ENCODE data around the gene ASPN.
A peak's percentile ranks its signal among the peaks of the same experiment; 100 is the strongest.

ASPN gene

GRCh38 chr9:92446536-92446935, 35.8 kb downstream of the ASPN start:
- H3K4me3 ChIP-seq (ENCODE audit: low read depth, low read length), result no peak overlapping the region
- TF ChIP-seq, protein P1, sequence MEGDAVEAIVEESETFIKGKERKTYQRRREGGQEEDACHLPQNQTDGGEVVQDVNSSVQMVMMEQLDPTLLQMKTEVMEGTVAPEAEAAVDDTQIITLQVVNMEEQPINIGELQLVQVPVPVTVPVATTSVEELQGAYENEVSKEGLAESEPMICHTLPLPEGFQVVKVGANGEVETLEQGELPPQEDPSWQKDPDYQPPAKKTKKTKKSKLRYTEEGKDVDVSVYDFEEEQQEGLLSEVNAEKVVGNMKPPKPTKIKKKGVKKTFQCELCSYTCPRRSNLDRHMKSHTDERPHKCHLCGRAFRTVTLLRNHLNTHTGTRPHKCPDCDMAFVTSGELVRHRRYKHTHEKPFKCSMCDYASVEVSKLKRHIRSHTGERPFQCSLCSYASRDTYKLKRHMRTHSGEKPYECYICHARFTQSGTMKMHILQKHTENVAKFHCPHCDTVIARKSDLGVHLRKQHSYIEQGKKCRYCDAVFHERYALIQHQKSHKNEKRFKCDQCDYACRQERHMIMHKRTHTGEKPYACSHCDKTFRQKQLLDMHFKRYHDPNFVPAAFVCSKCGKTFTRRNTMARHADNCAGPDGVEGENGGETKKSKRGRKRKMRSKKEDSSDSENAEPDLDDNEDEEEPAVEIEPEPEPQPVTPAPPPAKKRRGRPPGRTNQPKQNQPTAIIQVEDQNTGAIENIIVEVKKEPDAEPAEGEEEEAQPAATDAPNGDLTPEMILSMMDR (IDR thresholded peaks at IDR 0.05; ENCODE audit: low read depth, low read length), result no peak
- no peak for DNase-seq
- no peaks in the 10 kb centered on the region for H3K36me3 ChIP-seq
- no peak overlapping the region for H3K27ac ChIP-seq
- no peaks in the 10 kb centered on the region for H3K9me3 ChIP-seq (ENCODE audit: severe bottlenecking)
- H3K27me3 ChIP-seq (ENCODE audit: insufficient read depth, low read depth, severe bottlenecking), result no peaks in the 10 kb centered on the region

GRCh38 chr9:92444841-92445240, 37.5 kb downstream of the ASPN start:
- TF ChIP-seq, protein P1 (IDR thresholded peaks at IDR 0.05; ENCODE audit: low read depth, low read length), result no peak
- no peaks in the 10 kb centered on the region for H3K9me3 ChIP-seq (ENCODE audit: severe bottlenecking)
- DNase-seq, result peak; percentile 58
- H3K4me3 ChIP-seq (ENCODE audit: low read depth, low read length), result no peak overlapping the region
- no peak overlapping the region; the same call in 1 of the 2 replicates for H3K27ac ChIP-seq
- no peaks in the 10 kb centered on the region for H3K27me3 ChIP-seq (ENCODE audit: insufficient read depth, low read depth, severe bottlenecking)
- H3K36me3 ChIP-seq, result no peaks in the 10 kb centered on the region

- Histone ChIP-seq H3K27ac (no peak overlapping the region), H3K36me3 (no peaks in the 10 kb centered on the region), H3K9me3 (ENCODE audit: severe bottlenecking) (no peaks in the 10 kb centered on the region), H3K27me3 (ENCODE audit: insufficient read depth, low read depth, severe bottlenecking) (no peaks in the 10 kb centered on the region), H3K4me3 (ENCODE audit: low read depth, low read length) (no peak overlapping the region)
- TF ChIP-seq, protein P1 (IDR thresholded peaks at IDR 0.05; ENCODE audit: low read depth, low read length), result no peak
- no peak for DNase-seq
These were observed 41.6 kb downstream of the ASPN start for GRCh38 chr9:92440751-92441046.

DNA sequence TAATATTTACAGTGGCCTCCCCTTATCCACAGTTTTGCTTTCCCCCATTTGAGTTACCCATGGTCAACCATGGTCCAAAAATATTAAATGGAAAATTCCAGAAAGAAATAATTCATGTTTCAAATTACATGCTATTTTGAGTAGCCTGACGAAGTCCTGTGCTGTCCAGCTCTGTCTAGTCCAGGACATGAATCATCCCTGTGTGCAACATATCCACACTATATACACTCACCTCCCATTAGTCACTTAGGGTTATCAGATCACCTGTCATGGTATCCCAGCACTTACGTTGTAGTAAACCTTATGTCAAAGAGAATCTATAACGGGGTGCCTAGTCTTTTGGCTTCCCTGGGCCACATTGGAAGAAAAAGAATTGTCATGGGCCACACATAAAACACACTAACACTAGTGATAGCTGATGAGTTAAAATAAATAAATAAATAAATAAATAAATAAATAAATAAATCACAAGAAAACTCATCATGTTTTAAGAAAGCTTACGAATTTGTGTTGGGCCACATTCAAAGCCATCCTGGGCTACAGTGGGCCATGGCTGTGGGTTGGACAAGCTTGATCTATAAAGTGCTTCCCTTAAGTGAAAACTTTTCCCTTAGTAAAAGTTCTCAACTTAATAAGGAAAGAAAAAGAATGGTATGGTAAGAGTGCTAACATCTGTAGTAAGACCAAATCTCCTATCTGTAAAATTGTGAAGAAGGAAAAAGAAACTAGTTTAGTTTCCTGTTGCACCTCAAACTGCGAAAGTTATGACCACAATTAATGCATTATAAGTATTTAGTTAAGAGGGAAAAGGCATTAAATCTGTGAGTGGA, 42.2 kb downstream of the ASPN start:
- Histone ChIP-seq H3K27ac (no peak overlapping the region), H3K9me3 (ENCODE audit: severe bottlenecking) (no peaks in the 10 kb centered on the region), H3K27me3 (ENCODE audit: insufficient read depth, low read depth, severe bottlenecking) (no peaks in the 10 kb centered on the region), H3K4me3 (ENCODE audit: low read depth, low read length) (no peak overlapping the region), H3K36me3 (no peaks in the 10 kb centered on the region)
- no peak for DNase-seq
- TF ChIP-seq, protein P1 (IDR thresholded peaks at IDR 0.05; ENCODE audit: low read depth, low read length), result no peak

- Histone ChIP-seq H3K4me3 (ENCODE audit: low read depth, low read length) (no peak overlapping the region), H3K36me3 (no peaks in the 10 kb centered on the region), H3K9me3 (ENCODE audit: severe bottlenecking) (no peaks in the 10 kb centered on the region), H3K27ac (no peak overlapping the region), H3K27me3 (ENCODE audit: insufficient read depth, low read depth, severe bottlenecking) (no peaks in the 10 kb centered on the region)
- TF ChIP-seq, protein P1 (IDR thresholded peaks at IDR 0.05; ENCODE audit: low read depth, low read length), result no peak
- no peak for DNase-seq
These were observed 43.3 kb downstream of the ASPN start for GRCh38 chr9:92438900-92439526.
